Epithelial cell of proximal tubule (primary cell): Measurements from ENCODE around the gene RBM47. TPM values are rescaled to one million over a fixed set of nuclear protein-coding genes. Genes with fewer than 3 reads are reported as not detected.
"Not testable (repeated sequence)": the region's sequence is repeated elsewhere in the genome, so short reads cannot be mapped to it uniquely, and the experiment has no call there.

Experiments
- DNase-seq: peaks from one replicate; pipeline ENCODE4 v3.0.0-alpha.2; 2011; ENCODE audit warnings: low read depth
- H3K4me3 ChIP-seq: 2 replicates; pipeline ENCODE4 v1.5.1; 2011; ENCODE audit warnings: low read depth, mild to moderate bottlenecking, low read length
- CTCF ChIP-seq: conservative IDR thresholded peaks from 2 replicates; pipeline ENCODE4 v1.5.1; 2012; ENCODE audit warnings: low read depth, mild to moderate bottlenecking, low read length
- total RNA-seq: library from RNA; depleted of rRNA; stranded (reverse); fragments of >200 nt; gene quantifications from 2 replicates; pipeline ENCODE4 v1.2.3, GENCODE V29; 2015

The RBM47 gene
- total RNA-seq, 1 donor from 2014 or later: 42.9 TPM

- TF ChIP-seq CTCF: no peak
- no peak overlapping the region for H3K4me3 ChIP-seq
- DNase-seq: no peak
Observed at GRCh38 chr4:40524366-40525041, 105.2 kb downstream of the RBM47 start.

GRCh38 chr4:40523581-40523980, 106.1 kb downstream of the RBM47 start:
- no peak for TF ChIP-seq CTCF
- H3K4me3 ChIP-seq: no peak overlapping the region
- DNase-seq: no peak

- no peak for TF ChIP-seq CTCF
- DNase-seq: no peak
- H3K4me3 ChIP-seq: no peak overlapping the region
Observed at GRCh38 chr4:40521957-40522356, 107.7 kb downstream of the RBM47 start.

- no peak for TF ChIP-seq CTCF
- no peak overlapping the region for H3K4me3 ChIP-seq
- no peak for DNase-seq
Observed at GRCh38 chr4:40520533-40520932, 109.1 kb downstream of the RBM47 start.

GRCh38 chr4:40517081-40517480, 112.6 kb downstream of the RBM47 start:
- H3K4me3 ChIP-seq, DNase-seq: not testable (repeated sequence)

- no peak for DNase-seq
- no peak overlapping the region for H3K4me3 ChIP-seq
- TF ChIP-seq CTCF: no peak
Observed at GRCh38 chr4:40516651-40517050, 113.0 kb downstream of the RBM47 start.

- DNase-seq: no peak
- no peak for TF ChIP-seq CTCF
- peak overlapping the region; percentile 82 for H3K4me3 ChIP-seq
Observed at GRCh38 chr4:40515398-40516293, 114.0 kb downstream of the RBM47 start.
